GM12878 (cell line): ENCODE data around the gene EPS8L1. TPM values are rescaled to one million over a fixed set of nuclear protein-coding genes. Genes with fewer than 3 reads are reported as not detected.

Experiments
- ATAC-seq: fragments of 200-7000 bp; cut with Tn5 transposase; 3 replicates; pipeline ENCODE4 v1.9.1; 2020; ENCODE audit warnings: mild to moderate bottlenecking, moderate library complexity
- BruUV-seq: library from RNA; stranded (reverse); fragments of 400-500 nt; replicated peaks from 2 replicates; lab custom pipeline; 2021; lab: Mats Ljungman, UMichigan
- CTCF ChIA-PET: fragments of 300-600 bp; sonication (Branson Sonifier 250); formaldehyde crosslinking; extraction: SDS; loops from one replicate; lab custom pipeline; 2021; ENCODE audit warnings: inconsistent platforms; lab: Yijun Ruan, JAX
- POLR2A ChIA-PET: fragments of 350-600 bp; formaldehyde crosslinking; extraction: SDS; loops from one replicate; lab custom pipeline; 2021; ENCODE audit warnings: inconsistent platforms; lab: Charles Lee
- RAD21 ChIA-PET: fragments of 300-600 bp; sonication (Branson Sonifier 250); formaldehyde crosslinking; loops from one replicate; lab custom pipeline; 2023; ENCODE audit warnings: antibody characterized with exemption; ENCODE audit not compliant: unreplicated experiment; lab: Charles Lee
- SMC1A ChIA-PET: fragments of 300-600 bp; sonication (Branson Sonifier 250); formaldehyde crosslinking; loops from one replicate; lab custom pipeline; 2023; ENCODE audit not compliant: unreplicated experiment, uncharacterized antibody; lab: Charles Lee
- DNase-seq: peaks from one replicate; pipeline ENCODE4 v3.0.0-alpha.2; 2011; ENCODE audit warnings: low read depth, low spot score
- FAIRE-seq: peaks from 3 replicates; lab custom pipeline; 2011; peaks lifted over from hg19 to GRCh38; lab: Jason Lieb, UNC
- H2AFZ ChIP-seq: 2 replicates; pipeline ENCODE4 v1.6.0; 2011; ENCODE audit warnings: low read depth, low read length, control low read depth; ENCODE audit not compliant: control insufficient read depth
- H3K27ac ChIP-seq: 2 replicates; pipeline ENCODE4 v1.5.1; 2011; ENCODE audit warnings: control low read depth; ENCODE audit not compliant: control insufficient read depth, insufficient read depth
- H3K27me3 ChIP-seq, 2 experiments: replicated peaks in 1 of 2; 2 replicates each; pipeline versions ENCODE4 v1.6.0 to v1.6.1; 2011; ENCODE audit warnings: low read length in 1 of 2; ENCODE audit not compliant: control insufficient read depth in 2 of 2, insufficient read depth in 2 of 2
- H3K36me3 ChIP-seq, 2 experiments: 2 replicates each; pipeline ENCODE4 v1.5.1; 2011; ENCODE audit warnings: low read length in 1 of 2; ENCODE audit not compliant: control insufficient read depth in 2 of 2, insufficient read depth in 2 of 2
- H3K4me1 ChIP-seq: 2 replicates; pipeline ENCODE4 v1.6.1; 2011; ENCODE audit warnings: mild to moderate bottlenecking, low read length, moderate library complexity, mixed read lengths; ENCODE audit not compliant: control insufficient read depth, insufficient read depth
- H3K4me2 ChIP-seq: 2 replicates; pipeline ENCODE4 v1.6.0; 2011; ENCODE audit warnings: control low read depth; ENCODE audit not compliant: control insufficient read depth, insufficient read depth
- H3K4me3 ChIP-seq: fragments of 200-600 bp; sonication (generic); 2 replicates; pipeline ENCODE4 v1.5.1; 2016
- H3K79me2 ChIP-seq: 2 replicates; pipeline ENCODE4 v1.6.0; 2011; ENCODE audit warnings: low read length; ENCODE audit not compliant: control insufficient read depth, insufficient read depth
- H3K9ac ChIP-seq: 2 replicates; pipeline ENCODE4 v1.8.0; 2011; ENCODE audit warnings: low read length, control low read depth, mixed read lengths; ENCODE audit not compliant: control insufficient read depth, insufficient read depth
- H3K9me3 ChIP-seq: replicated peaks from 3 replicates; pipeline ENCODE4 v1.5.1; 2011; ENCODE audit warnings: mild to moderate bottlenecking, low read length; ENCODE audit not compliant: control insufficient read depth, insufficient read depth
- H4K20me1 ChIP-seq: 2 replicates; pipeline ENCODE4 v1.6.0; 2011; ENCODE audit not compliant: control insufficient read depth, insufficient read depth
- ATF7 ChIP-seq: fragments of 450-650 bp; IDR thresholded peaks from 2 replicates; pipeline ENCODE4 v1.6.1; 2016; ENCODE audit warnings: low read depth, mild to moderate bottlenecking
- CREB1 ChIP-seq: IDR thresholded peaks from 2 replicates; pipeline ENCODE4 v1.6.1; 2012; ENCODE audit warnings: low read depth, mild to moderate bottlenecking, inconsistent platforms
- HSF1 ChIP-seq: fragments of 150-350 bp; IDR thresholded peaks from 2 replicates; pipeline ENCODE4 v1.6.1; 2014; ENCODE audit warnings: mild to moderate bottlenecking, low read depth, low read length
- KAT2A ChIP-seq: conservative IDR thresholded peaks from 2 replicates; pipeline ENCODE4 v1.6.1; 2011; ENCODE audit warnings: low read depth, low read length; ENCODE audit not compliant: control insufficient read depth
- NR2C1 ChIP-seq: fragments of 450-650 bp; IDR thresholded peaks from 2 replicates; pipeline ENCODE4 v1.6.1; 2017; ENCODE audit warnings: antibody characterized with exemption, mild to moderate bottlenecking, moderate library complexity
- POLR2AphosphoS2 ChIP-seq: IDR thresholded peaks from 2 replicates; pipeline ENCODE4 v1.6.1; 2011; ENCODE audit warnings: low read depth, mild to moderate bottlenecking, low read length, improper control_type of control experiment, moderate library complexity
- REST ChIP-seq: IDR thresholded peaks from 2 replicates; pipeline ENCODE4 v1.6.1; 2012; ENCODE audit warnings: mild to moderate bottlenecking, low read depth, low read length
- SIX5 ChIP-seq: IDR thresholded peaks from 2 replicates; pipeline ENCODE4 v1.6.1; 2011; ENCODE audit warnings: mild to moderate bottlenecking, low read depth, low read length, moderate library complexity; ENCODE audit not compliant: severe bottlenecking
- YBX1 ChIP-seq: fragments of 450-650 bp; IDR thresholded peaks from 2 replicates; pipeline ENCODE4 v1.6.1; 2016; ENCODE audit warnings: antibody characterized with exemption
- ZBTB4 ChIP-seq: fragments of 450-650 bp; formaldehyde crosslinking; IDR thresholded peaks from 2 replicates; pipeline ENCODE4 v1.4.0; 2022; ENCODE audit warnings: mild to moderate bottlenecking, moderate library complexity
- WGBS: methylation state at CpG from one replicate; pipeline ENCODE4 v1.1.6; 2016; ENCODE audit warnings: low lambda C conversion rate; ENCODE audit not compliant: insufficient replicate concordance, insufficient coverage; ENCODE audit errors: missing lambda C conversion rate; 5-methylcytosine and 5-hydroxymethylcytosine counted together
- in situ Hi-C: fragments of 300-500 bp; cut with MboI; formaldehyde crosslinking; loops from 9 replicates; pipeline ENCODE4 v1.14.3; 2018; ENCODE audit warnings: mixed read lengths
- intact Hi-C: fragments of 100-400 bp; cut with micrococcal nuclease; formaldehyde crosslinking; loops from one replicate; pipeline ENCODE4 v1.14.2; 2022; ENCODE audit not compliant: unreplicated experiment
- polyA plus RNA-seq, 11 experiments: library from polyadenylated mRNA; depleted of rRNA in 4 of 11; unstranded in 6 of 11; stranded (reverse) in 5 of 11; fragments of >200 nt; fragmentation: Nextera tagmentation in 4 of 11; fragmentation: Illumina TruSeq in 1 of 11; extraction: Ambion mirVana in 4 of 11; extraction: Trizol in 1 of 11; gene quantifications; 1 replicate in 1 of 11; 2 replicates in 10 of 11; pipeline versions ENCODE4 v1.2.1 to v1.2.3, GENCODE V29; 2011 to 2016; ENCODE audit warnings: inconsistent platforms in 2 of 11, missing spikeins in 2 of 11, low read depth in 1 of 11
- total RNA-seq, 4 experiments: library from RNA; depleted of rRNA in 3 of 4; stranded (reverse); fragments of >200 nt in 3 of 4; fragmentation: Illumina TruSeq in 1 of 4; extraction: Trizol in 1 of 4; gene quantifications; 2 replicates each; pipeline versions ENCODE4 v1.2.1 to v1.2.3, GENCODE V29; 2013 to 2021

The EPS8L1 gene
- total and polyA plus RNA-seq, 10 of the 15 experiments (the other 5 are each of a cell fraction or from before 2014, with no cell fraction given), result 0.68 to 2.2 (median 0.96) TPM; not detected in 2

GRCh38 chr19:55031178-55031577 lies 44.5 kb upstream of the EPS8L1 start:
- FAIRE-seq, result no peak
- Histone ChIP-seq H3K4me1 (no peaks in the 10 kb centered on the region), H3K27ac (no peak overlapping the region)
- RAD21 ChIA-PET, result no interaction called here
- TF ChIP-seq HSF1, result no peak
- no peak for TF ChIP-seq ZBTB4
- no peak for TF ChIP-seq POLR2AphosphoS2
- TF ChIP-seq NR2C1, result no peak
- no peak for TF ChIP-seq CREB1
- TF ChIP-seq SIX5, result no peak
- no peak for TF ChIP-seq ATF7
- no peak for TF ChIP-seq REST
- no peak for TF ChIP-seq KAT2A
- TF ChIP-seq YBX1, result no peak
- TF ChIP-seq, all 136 proteins: peak for 0
- ChIA-PET POLR2A (no interaction called here), CTCF (no interaction called here), SMC1A (no interaction called here)
- Histone ChIP-seq H3K4me3 (no peak overlapping the region), H4K20me1 (no peaks in the 10 kb centered on the region), H2AFZ (no peak overlapping the region), H3K27me3 (no peaks in the 10 kb centered on the region), H3K9me3 (no peaks in the 10 kb centered on the region), H3K79me2 (no peaks in the 10 kb centered on the region), H3K4me2 (no peak overlapping the region), H3K9ac (no peak overlapping the region), H3K36me3 (no peaks in the 10 kb centered on the region)
- BruUV-seq, result no TSS peak
- ATAC-seq (no peak), DNase-seq (no peak)
- intact Hi-C loops, result no loop called here
- 74% methylated on average over 7 of the region's 7 CpGs for WGBS
- in situ Hi-C loops, result no loop called here
